ENCODE data around the gene FAM227A.

DNA sequence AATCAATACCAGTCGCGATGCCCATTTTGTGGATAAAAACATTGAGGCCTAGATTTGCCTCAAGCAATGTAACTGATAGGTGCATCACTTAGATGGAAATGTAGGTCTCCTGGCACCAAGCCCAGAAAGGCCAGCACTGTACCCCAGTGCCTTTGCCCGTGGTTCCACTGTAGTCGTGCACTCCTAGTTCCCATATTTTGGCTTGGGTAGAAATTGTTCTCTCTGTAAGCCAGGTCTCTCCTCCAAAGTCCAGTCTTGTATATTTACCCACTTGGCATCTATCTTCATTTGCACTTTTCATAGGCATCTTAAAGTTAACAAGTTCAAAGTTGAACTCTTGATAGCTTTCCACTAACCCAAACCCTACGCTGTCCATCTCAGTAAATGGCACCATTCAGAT lies 44.6 kb downstream of the FAM227A start:
- TF ChIP-seq POLR2A (IDR thresholded peaks at IDR 0.05) (no peak), CTCF (IDR thresholded peaks at IDR 0.05) (no peak)

All from body of pancreas (tissue), 4 donors.